Midbrain (tissue), 1 donor: ENCODE measurements around the gene LGALSL.

ENCODE experiments used
- DNase-seq: peaks from one replicate; lab custom pipeline; 2025; lab: John Stamatoyannopoulos, UW

LGALSL gene

DNA sequence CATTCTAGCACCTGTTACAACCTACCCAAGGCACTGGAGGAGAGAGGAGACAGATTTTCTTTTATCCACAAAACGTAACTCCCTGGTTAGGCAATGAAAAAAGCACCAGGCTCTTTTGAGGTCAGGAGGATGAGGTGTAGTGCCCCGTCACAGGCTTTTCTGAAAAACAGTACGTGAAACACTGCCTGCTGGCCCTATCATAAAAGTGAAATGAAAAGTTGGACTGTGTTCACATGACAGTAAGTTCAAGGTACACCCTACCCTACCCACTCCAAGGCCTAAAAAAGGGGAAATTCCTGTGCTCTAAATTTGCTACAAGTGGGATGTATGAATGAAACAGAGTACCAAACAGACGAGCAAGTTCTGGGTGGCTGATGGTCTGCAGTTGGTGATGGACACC is 17.6 kb downstream of the LGALSL start:
- DNase-seq, result no peak

DNA sequence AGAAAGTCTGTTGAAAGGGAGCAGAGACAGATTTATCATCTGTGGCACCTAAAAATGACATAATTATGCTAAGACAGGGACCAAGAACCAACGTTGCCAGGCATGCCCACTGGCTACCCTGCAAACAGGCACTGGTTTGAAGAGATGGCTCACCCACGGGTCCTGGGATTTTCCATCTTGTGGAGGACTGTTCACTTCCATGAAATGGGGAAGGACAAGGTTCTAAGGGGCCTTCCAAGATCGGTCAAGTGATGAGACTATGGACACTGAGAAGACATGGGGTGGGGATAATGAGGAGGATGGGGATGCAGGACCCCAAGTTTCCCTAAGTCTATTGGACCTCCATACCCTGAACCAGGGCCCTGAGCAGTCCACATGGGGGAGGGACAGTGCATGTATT is 18.9 kb downstream of the LGALSL start:
- no peak for DNase-seq

DNA sequence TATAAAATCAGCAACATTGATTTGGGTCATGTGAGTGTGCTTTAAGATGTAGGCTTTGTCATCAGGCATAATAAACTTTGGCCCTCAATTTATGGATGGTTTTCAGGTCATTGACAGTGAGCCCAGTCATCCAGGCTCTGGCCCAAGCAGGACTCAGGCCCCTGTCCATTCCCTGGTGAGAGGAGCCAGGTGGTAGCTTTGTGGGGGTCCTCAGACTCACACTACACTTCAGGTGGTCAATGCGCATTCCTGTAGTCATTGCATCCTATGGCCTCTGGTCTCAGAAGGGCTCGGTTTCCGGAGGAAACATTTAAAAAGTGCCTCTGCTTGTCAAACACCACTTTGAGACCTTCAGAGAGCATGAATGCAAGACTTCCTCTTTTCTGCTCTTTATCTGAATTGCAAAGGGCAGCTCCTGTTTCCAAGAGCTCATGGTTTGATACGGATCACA is 20.2 kb downstream of the LGALSL start:
- DNase-seq, result no peak

DNA sequence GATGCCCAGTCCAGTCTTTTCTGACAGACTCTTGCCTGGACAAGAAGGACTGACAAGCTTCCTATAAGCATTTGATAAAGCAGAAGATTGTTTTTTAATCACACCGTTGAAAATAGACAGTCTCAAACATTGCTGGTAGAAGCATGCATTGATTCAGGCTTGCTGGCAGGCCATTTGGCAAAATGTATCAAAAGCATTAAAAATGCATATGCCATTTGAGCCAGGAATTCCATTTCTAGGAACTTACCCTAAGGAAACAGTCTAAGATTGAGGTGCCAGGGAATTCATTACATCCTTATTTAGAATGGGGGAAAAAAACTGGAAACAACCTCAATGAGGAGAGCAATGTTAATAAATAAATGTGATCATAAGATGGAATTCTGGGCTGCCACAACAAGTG is 20.7 kb downstream of the LGALSL start:
- DNase-seq, result no peak

DNA sequence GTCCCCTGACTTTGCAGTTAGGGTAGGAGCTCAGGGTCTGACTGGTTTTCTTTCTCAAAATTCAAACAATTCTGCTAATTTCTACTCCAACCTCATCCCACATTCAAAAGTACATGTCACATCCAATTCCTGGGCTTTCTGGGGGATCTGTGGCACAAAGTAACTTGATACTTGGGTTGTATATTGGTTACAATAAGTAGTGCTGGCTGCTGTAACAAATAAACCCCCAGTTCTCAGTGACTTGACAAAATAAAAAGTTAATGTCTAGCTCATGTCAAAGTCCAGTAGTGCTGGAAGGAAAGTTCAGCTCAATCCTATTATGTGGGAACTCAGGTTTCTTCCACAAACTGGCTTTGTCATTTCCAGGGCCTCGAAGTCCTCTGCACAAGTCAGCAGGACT is 23.1 kb downstream of the LGALSL start:
- no peak for DNase-seq

DNA sequence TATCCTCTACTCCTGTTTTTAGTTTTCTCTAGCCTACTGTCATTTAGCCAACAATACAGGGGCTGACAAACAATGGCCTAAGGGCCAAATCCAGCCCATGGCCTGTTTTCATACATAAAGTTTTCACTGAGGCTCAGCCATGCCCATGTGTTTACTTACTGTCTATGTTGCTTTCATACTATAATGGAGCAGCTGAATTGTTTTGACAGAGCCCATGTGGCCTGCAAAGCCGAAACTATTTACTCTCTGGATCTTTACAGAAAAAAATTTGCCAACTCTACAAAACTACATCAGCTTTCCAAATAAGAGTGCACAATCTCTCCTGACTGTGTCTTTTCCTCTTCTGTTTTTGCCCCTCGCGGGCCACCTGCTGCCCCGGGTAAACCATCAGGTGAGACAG is 24.0 kb downstream of the LGALSL start:
- DNase-seq, result no peak

DNA sequence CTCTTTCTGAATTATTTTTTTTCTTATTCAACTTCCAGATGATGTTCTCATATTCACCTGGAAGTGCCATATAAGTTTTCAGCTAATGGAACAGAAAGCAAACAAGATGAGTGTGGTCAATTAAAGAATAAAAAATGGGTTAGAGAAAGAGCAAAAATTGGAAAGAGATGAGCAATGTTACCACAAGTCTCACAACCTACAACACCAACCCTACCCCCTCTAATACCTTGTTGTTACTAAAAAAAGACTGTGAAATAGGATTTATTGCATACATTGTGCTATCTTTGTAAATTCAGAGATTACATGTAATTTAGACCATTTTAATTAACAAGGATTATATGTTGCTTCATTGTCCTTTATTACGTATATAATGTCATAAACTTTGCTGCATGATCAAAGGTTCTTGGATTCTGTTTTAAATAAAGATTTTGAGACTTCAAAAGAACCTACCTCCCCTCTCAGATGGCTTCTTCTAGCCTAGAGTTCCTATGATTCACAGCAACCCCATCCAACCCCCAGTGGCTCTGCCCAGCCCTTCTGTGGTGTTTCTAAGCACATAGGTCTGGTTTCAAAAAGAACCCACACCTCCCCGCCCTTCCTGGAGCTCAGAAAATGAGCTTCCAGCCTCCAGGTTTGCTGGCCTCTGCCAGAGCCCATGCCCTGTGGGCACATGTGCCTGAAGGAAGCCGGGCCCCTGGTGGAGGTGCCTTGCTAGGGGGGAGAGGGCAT is 24.7 kb downstream of the LGALSL start:
- DNase-seq, result no peak

DNA sequence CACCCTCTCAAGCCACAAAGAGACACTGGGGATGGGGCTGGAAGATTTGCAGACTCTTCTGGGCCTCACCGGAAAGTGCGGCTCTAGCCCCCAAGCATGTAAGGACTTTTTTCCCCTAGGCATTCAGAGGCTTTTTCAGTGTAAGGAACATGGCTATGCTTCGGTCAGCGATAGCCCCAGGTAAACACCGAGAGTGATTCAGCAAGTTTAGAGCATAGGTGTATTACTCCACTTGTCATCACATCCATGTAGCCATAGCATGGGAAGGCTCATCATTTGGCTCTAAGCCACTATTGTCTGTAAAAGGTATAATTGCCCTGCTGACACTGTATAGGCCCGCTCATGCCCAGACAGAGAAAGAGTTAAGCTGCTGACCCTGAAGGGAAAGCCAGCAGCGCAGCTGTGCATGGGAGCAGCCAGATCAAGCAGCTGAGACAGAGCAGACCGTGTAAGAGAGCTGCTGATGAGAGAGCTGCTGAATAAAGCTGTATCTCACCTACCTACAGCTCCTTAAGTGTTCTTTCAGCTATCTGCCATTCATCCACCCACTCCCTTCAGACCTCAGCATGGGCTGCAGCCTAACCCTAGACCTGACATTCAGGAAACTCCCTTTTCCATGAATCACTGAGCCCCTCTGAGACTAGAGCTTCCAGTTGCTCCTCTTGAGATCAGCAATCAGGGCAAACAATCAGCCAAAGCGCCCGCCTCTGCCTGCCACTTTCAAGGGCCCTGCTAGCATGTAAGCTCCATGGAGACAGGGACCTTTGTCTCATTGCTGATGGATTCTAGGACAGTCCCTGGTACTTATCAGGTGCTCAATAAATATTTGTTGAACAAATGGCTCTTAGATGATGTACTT is 25.5 kb downstream of the LGALSL start:
- DNase-seq, result no peak

DNA sequence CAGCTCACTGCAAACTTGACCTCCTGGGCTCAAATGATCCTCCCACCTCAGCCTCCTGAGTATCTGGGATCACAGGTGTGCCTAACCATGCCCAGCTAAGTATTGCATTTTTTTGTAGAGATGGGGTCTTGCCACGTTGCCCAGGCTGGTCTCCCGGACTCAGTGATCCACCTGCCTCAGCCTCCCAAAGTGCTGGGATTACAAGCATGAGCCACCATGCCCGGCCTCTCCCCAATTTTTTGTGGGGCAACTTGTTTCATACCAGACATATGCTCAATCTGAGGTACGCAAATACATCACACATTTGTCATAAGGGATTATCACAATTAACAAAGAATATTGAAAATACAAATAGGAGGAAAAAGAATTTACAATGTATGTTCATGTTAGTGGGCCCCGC is 27.7 kb downstream of the LGALSL start:
- DNase-seq, result no peak

DNA sequence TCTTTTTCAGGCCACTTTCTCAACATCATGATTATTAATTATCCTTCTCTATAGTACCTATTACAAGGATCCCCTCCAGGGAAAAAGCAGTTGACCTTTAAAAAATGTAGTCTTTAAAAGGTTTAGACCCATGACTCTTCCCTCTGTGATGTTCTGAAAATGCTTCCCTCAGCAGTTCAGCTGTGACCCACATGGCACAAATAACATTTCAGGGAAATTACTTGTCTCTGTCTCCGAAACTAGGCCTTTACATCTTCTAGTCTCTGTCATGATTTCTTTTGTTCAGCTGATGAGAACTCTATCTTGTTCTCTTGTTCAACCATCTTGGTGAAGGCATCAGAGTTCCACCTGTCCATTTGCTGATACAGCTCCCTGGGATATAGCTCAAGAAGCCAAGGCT is 28.3 kb downstream of the LGALSL start:
- DNase-seq, result no peak

DNA sequence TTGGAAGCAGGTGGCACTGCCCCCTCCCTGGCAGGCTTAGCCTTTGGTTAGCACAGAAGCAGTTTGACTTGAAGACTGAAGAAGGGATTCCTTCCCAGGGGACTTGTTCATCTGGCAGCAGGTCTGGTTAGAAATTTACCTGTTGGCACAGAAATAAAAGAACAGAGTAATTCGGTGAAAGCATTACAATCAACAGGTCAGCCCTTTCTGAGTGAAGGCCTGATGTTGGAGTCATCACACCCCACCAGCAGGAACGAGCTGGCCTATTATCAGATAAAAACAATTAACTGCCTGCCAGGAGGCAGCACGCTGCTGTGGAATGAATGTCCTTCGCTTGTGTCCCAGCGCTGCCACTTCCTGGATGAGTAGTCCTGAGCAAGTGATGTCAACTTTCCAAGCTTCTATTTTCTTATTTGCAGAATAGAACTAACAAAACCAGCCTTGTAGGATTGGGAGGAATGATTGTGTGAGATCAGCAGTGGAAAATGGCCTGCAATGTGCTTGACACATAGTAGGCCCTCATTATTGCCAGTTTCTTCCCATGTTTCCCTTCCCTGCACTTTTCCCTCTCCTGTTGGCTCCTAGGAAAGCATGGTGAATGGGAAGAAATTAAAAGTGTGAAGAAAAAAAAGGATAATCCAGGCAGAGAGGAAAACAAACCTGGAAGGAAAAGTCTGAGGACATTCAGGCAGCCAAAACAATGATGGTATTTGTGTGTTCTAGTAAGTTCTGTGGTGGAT is 29.0 kb downstream of the LGALSL start:
- no peak for DNase-seq

DNA sequence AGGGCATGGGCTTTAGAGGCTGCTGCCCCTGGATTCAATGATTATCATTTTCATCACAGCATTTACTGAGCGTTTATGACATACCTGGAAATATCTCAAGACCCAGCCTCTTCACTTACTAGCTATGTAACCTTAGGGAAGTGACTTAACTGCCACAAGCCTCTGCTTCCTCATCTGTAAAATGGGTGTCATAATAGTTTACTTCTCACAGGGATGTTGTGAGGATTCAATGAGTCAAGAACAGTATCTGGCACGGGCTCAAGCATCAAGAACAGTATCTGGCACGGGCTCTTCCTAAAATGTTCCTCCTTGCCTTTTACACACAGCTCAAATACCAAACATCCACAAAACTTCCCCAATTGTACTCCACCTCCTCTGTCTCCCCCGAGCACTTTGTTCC is 31.4 kb downstream of the LGALSL start:
- no peak for DNase-seq

DNA sequence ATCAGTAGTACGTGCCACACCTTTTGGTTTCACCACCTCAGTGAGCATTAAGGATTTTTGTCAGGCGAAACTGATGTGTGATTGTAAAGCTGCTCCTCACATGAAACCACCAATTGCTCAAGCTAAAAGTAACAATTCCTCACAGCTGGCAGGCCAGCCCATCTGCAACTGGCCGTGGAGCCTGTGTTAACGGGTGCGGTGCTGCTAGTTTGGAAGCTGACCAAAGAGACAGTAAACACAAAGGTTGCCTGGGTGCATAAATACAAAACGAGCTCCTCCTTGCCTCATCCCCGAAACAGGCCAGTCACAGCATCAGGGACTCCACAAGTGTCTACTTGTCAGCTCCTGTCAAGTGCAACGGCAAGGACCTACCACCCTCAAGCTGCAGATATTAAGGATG is 32.0 kb downstream of the LGALSL start:
- DNase-seq, result no peak

DNA sequence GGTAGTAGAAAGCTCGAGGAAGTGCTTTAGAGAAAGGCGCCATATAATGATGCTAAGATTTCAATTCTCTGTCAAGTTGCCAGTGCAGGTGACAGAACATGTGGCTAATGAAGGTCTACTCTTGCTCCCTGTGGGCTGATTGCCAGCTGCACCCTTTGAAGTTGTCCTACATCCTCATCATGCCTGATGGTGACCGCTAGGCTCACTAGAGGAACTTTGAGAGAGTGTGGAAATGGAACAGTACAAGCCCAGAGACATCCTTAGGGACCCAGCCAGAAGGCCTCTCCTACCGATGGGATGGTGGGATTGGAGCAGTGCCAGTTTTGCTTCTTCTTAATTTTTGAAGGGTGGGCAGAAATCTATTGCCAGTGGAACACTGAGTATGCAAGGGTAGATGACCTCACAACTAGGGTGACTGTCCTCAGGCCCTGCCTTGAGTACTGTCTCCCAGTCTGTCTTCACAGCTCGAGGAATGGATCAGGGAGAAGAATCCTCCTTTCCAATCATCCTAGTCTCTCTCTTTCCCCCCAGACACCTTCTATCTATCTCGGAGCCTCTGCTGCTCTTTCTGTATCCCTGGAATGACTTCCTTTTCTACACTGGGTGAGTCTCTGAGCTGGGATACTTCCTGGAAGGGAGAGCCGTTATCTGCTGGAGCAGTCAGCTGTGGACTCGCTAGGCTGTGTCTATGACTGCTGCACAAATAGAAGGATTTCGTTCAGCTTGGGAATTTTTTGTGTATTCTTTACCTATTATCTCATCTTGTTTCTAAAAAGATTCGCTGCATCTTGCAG is 33.5 kb downstream of the LGALSL start:
- DNase-seq, result no peak

DNA sequence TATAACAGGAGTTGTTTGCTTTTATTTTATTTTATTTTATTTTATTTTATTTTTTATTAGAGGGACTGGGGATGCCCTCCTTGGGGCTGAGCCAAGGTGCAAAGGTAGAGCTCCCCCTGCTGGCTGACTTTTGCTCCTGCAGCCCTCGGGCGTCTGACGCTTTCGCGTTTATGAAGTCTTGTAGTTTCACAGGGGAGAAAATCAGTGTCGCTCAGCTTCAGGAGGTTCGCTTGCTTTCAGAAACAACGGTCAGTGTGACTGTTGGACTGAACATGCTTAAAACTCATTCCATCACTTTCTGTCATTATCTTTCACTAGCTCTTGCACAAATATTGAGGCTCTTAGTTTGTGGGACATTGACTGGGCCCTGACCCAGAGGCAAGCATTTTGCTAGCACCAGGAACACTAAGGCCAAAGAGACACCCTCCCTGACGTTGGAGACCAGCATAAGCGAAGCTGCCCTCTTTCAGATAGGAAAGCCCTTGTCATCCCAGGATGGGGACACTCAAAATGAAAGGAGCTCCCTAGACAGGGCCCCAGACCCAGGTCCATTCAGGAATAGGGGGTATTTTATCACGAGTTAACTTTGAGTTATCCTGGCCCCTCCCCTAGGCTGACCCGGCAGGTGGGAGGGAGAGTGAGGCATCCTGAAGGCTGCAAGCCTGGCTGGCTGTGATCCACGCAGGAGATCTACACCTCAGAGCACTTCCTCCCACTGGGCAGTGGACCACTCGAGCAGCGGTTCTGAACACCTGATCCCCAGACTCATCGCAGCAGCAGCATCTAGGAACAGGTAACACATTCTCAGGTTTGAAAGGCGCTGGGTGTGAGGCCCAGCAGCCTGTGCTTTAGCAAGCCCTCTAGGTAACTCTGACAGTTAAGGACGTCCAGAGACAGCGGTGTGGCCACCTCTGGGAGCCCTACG is 34.4 kb downstream of the LGALSL start:
- DNase-seq, result peak; percentile 63

DNA sequence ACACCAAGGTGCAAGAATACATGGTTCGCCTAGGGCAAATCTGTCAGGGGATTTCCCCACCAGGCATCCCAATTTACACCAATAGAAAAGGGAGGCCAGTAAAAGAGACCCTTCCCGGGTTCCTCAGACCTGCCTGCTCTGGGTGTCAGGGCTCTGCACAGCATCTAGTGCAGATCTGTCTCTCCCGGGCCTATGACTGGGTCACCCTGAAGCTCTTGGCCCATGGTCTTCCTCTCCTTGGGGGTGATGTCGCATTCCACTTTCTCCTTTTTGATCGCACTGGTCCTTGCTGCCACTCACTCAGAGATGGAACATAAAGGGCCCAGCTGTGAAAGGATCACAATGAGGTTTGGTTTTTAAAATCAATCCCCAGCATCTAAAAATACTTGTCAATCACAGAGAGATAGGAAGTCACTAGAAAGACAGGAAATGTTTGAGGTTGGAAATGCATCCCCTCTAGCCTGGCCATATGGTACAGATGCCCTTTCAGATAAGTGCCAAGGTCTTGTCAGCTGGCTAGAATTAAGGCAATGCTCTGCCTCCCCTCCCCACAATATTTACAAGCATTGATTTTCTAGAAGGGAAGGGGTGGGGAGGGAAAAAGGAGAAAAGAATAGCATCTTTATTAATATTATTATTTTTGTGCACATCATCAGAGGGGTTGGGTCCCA is 35.3 kb downstream of the LGALSL start:
- no peak for DNase-seq

DNA sequence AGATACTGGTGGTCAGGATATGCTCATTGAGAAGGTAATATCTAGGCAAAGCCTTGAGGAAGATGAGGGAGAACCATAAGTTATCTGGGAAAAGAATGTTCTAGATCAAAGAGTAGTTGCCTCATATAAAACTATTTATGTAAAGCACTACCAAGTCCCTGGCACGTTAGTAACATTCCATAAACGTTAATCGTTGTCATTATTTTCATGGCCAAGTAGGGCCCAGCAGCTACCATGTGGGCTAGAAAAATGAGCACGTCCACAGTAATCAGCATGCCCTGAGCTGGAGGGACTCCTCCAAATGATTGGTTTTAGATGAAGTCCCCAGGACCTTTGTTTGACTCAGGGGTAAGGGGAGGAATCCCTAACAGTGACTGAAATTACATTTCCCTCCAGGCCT is 37.5 kb downstream of the LGALSL start:
- no peak for DNase-seq

DNA sequence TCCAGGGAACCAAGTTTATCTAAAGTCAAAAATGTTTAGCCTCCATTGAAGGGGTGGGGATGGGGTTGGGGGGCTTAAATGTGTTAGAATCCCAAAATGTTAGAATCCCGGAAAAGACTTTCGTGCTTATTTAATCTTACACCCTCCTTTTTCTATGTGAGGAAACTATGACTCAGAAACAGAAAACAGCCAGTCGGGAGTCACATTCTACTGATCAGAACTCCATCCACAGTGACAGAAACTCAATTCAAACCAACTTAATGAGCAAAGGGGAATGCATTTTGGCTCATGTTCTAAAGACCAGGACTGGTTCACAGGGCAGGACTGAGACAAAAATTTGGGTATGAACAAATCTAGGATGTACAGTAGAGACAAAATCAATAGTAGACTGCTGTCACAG is 38.3 kb downstream of the LGALSL start:
- no peak for DNase-seq

DNA sequence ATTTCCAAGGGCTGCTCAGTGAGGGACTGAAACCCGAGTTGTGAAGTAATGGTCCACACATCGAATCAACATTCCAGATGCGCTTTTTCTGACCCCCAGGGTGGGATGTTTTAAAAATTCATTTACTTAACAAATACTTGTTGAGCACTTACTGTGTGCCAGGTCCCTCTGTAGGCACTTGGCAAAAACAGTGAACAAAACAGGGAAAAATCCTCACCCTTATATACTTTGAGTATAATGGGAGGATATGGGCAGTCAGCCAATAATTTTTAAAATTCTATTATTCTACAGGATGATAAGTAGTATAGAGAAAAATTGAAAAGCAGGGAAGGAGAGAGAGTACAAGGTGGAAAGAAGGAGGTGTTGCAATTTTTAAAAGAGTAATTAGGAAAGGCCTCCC is 38.9 kb downstream of the LGALSL start:
- DNase-seq, result no peak

DNA sequence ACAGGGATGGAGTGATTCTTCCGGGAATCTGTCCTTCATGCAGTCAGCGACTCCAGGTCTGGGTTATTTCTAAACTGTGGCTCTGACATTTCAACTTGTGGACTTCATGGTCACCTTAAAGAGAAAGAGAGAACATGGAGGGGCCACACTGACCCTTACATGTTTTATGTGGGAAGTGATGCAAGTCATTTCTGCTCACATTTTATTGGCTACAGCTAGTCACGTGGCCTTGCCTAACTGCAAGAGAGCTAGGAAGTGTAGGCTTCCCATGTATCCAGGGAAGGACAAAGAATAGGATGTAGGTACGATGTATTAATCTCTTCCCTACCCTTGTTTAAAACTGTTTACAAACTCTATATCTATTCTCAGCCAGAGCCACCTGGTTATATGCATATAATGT is 39.8 kb downstream of the LGALSL start:
- no peak for DNase-seq
